ENCODE results near the gene CNKSR3. TPM values are rescaled to one million over a fixed set of nuclear protein-coding genes. Genes with fewer than 3 reads are reported as not detected.

CNKSR3 gene
- polyA plus RNA-seq, 1 donor from 2014 or later = 3.0 TPM

GRCh38 chr6:154473324-154473723, 37.2 kb downstream of the CNKSR3 start:
- no peak overlapping the region for H3K27ac ChIP-seq (ENCODE audit: low read length)
- no peak overlapping the region for H3K4me2 ChIP-seq (ENCODE audit: low read length)

DNA sequence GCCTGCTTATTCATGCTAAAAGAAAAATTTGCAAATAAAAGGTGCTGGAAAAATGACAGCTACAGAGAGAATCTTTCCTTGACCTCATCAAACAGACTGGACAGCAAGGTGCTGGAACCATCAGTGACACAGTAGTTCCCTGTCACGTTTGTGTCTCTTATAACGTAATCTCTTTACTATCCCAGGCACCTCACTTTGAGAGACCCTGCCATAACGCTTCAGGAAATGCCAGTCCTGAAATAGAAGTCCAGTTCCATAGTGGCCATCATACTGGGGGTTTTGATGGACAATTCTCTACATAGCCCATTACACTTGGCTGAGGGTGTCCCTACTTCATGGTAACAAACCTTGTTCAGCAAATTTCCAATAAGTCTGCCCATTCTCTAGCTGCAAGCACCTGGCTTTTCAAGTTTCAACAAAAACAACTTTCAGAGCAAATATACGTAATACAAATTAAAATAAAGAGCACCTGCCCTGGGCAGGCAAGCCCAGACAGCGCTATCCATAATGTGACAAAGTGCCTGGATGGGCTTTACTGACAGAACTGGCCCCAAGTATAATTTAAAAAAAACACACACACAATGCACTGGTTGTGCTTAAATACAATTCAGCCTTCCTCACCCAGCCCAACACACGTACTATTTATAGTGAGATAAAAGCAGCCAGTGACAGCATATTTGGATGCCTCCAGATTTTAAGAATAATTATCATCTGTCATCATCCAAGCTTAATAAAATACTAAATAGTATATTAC, 38.7 kb downstream of the CNKSR3 start:
- Histone ChIP-seq H3F3A (ENCODE audit: insufficient read depth, low read length, poor library complexity, severe bottlenecking) (no peaks in the 10 kb centered on the region), H3K9ac (ENCODE audit: low read length) (no peak overlapping the region), H3K36me3 (ENCODE audit: insufficient read depth, low read length) (no peaks in the 10 kb centered on the region), H3K9me2 (ENCODE audit: insufficient read depth, low read length) (no peaks in the 10 kb centered on the region), H3K4me2 (ENCODE audit: low read length) (no peak overlapping the region), H3K4me3 (ENCODE audit: low read length) (no peak overlapping the region), H4K20me1 (ENCODE audit: insufficient read depth) (no peaks in the 10 kb centered on the region), H3K79me2 (replicated peaks; ENCODE audit: insufficient read depth, low read length) (no peaks in the 10 kb centered on the region), H2AFZ (ENCODE audit: low read depth, low read length) (no peak overlapping the region), H3K9me3 (ENCODE audit: low read length) (peaks cover 6% of the 10 kb centered on the region), H3K27me3 (ENCODE audit: insufficient read depth, low read depth, low read length) (no peaks in the 10 kb centered on the region), H3K27ac (ENCODE audit: low read length) (no peak overlapping the region)
- no peak for TF ChIP-seq MXI1 (conservative IDR thresholded peaks at IDR 0.05; ENCODE audit: poor library complexity, severe bottlenecking)
- no peak for TF ChIP-seq REST (IDR thresholded peaks at IDR 0.05; ENCODE audit: borderline replicate concordance)
- TF ChIP-seq EP300 (conservative IDR thresholded peaks at IDR 0.05; ENCODE audit: poor library complexity, severe bottlenecking) = no peak
- TF ChIP-seq TAF1 (IDR thresholded peaks at IDR 0.05; ENCODE audit: low read depth) = no peak
- TF ChIP-seq, protein P1, sequence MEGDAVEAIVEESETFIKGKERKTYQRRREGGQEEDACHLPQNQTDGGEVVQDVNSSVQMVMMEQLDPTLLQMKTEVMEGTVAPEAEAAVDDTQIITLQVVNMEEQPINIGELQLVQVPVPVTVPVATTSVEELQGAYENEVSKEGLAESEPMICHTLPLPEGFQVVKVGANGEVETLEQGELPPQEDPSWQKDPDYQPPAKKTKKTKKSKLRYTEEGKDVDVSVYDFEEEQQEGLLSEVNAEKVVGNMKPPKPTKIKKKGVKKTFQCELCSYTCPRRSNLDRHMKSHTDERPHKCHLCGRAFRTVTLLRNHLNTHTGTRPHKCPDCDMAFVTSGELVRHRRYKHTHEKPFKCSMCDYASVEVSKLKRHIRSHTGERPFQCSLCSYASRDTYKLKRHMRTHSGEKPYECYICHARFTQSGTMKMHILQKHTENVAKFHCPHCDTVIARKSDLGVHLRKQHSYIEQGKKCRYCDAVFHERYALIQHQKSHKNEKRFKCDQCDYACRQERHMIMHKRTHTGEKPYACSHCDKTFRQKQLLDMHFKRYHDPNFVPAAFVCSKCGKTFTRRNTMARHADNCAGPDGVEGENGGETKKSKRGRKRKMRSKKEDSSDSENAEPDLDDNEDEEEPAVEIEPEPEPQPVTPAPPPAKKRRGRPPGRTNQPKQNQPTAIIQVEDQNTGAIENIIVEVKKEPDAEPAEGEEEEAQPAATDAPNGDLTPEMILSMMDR (IDR thresholded peaks at IDR 0.05; ENCODE audit: poor library complexity, severe bottlenecking) = no peak
- no peak for TF ChIP-seq EZH2 (IDR thresholded peaks at IDR 0.05; ENCODE audit: borderline replicate concordance, insufficient read depth, low read length, poor library complexity, severe bottlenecking)
- no peak for TF ChIP-seq POLR2AphosphoS5 (IDR thresholded peaks at IDR 0.05)

More at GRCh38 chr6:154473324-154473723, 37.2 kb downstream of the CNKSR3 start:
- no peak for TF ChIP-seq RAD21 (conservative IDR thresholded peaks at IDR 0.05)
- TF ChIP-seq EZH2 (IDR thresholded peaks at IDR 0.05; ENCODE audit: borderline replicate concordance, insufficient read depth, low read length, poor library complexity, severe bottlenecking) = no peak
- TF ChIP-seq SMC3 (conservative IDR thresholded peaks at IDR 0.05; ENCODE audit: poor library complexity) = no peak
- TF ChIP-seq, protein P1 (IDR thresholded peaks at IDR 0.05; ENCODE audit: poor library complexity, severe bottlenecking) = no peak
- no peak for TF ChIP-seq REST (IDR thresholded peaks at IDR 0.05; ENCODE audit: borderline replicate concordance)
- TF ChIP-seq POLR2AphosphoS5 (IDR thresholded peaks at IDR 0.05) = no peak
- TF ChIP-seq TAF1 (IDR thresholded peaks at IDR 0.05; ENCODE audit: low read depth) = no peak
- no peak for TF ChIP-seq MXI1 (conservative IDR thresholded peaks at IDR 0.05; ENCODE audit: poor library complexity, severe bottlenecking)
- no peak for TF ChIP-seq EP300 (conservative IDR thresholded peaks at IDR 0.05; ENCODE audit: poor library complexity, severe bottlenecking)
- Histone ChIP-seq H3K27me3 (ENCODE audit: insufficient read depth, low read depth, low read length) (no peaks in the 10 kb centered on the region), H3K36me3 (ENCODE audit: insufficient read depth, low read length) (no peaks in the 10 kb centered on the region), H3K9me2 (ENCODE audit: insufficient read depth, low read length) (no peaks in the 10 kb centered on the region), H3K79me2 (replicated peaks; ENCODE audit: insufficient read depth, low read length) (no peaks in the 10 kb centered on the region), H3K4me3 (ENCODE audit: low read length) (no peak overlapping the region), H3K9ac (ENCODE audit: low read length) (no peak overlapping the region), H2AFZ (ENCODE audit: low read depth, low read length) (no peak overlapping the region), H4K20me1 (ENCODE audit: insufficient read depth) (no peaks in the 10 kb centered on the region), H3K9me3 (ENCODE audit: low read length) (peaks cover 6% of the 10 kb centered on the region), H3F3A (ENCODE audit: insufficient read depth, low read length, poor library complexity, severe bottlenecking) (no peaks in the 10 kb centered on the region)

Data from neural cell (in vitro differentiated cells).